RWPE2 (cell line): ENCODE results near the gene TK2.
"Not testable (repeated sequence)": the region's sequence is repeated elsewhere in the genome, so short reads cannot be mapped to it uniquely, and the experiment has no call there.

ENCODE experiments used
- ATAC-seq: fragments of 200-7000 bp; cut with Tn5 transposase; 3 replicates; pipeline ENCODE4 v1.9.1; 2021; ENCODE audit warnings: low read depth
- DNase-seq: peaks from one replicate; pipeline ENCODE4 v3.0.0-alpha.2; 2020; ENCODE audit warnings: low spot score
- H3K27ac ChIP-seq: fragments of 450-650 bp; 2 replicates; pipeline ENCODE4 v1.5.1; 2017; ENCODE audit warnings: mild to moderate bottlenecking; ENCODE audit not compliant: poor library complexity, severe bottlenecking
- H3K27me3 ChIP-seq: fragments of 250-450 bp; sonication (Bioruptor Pico); 2 replicates; pipeline ENCODE4 v1.5.1; 2021; ENCODE audit warnings: mild to moderate bottlenecking, moderate library complexity; ENCODE audit not compliant: insufficient read depth, poor library complexity, severe bottlenecking
- H3K36me3 ChIP-seq: fragments of 250-450 bp; sonication (Bioruptor Pico); 2 replicates; pipeline ENCODE4 v1.5.1; 2020; ENCODE audit warnings: low read depth, mild to moderate bottlenecking, moderate library complexity
- H3K4me1 ChIP-seq: fragments of 250-450 bp; sonication (Bioruptor Pico); 2 replicates; pipeline ENCODE4 v1.5.1; 2021; ENCODE audit warnings: mild to moderate bottlenecking, moderate library complexity; ENCODE audit not compliant: insufficient read depth, poor library complexity, severe bottlenecking
- H3K4me3 ChIP-seq: fragments of 250-450 bp; sonication (Bioruptor Pico); 2 replicates; pipeline ENCODE4 v1.5.1; 2021; ENCODE audit warnings: mild to moderate bottlenecking, moderate library complexity; ENCODE audit not compliant: severe bottlenecking
- H3K9me3 ChIP-seq: fragments of 250-450 bp; sonication (Bioruptor Pico); 2 replicates; pipeline ENCODE4 v1.5.1; 2021; ENCODE audit warnings: mild to moderate bottlenecking, moderate library complexity; ENCODE audit not compliant: severe bottlenecking
- CTCF ChIP-seq: fragments of 450-650 bp; IDR thresholded peaks from one replicate; pipeline ENCODE4 v1.5.1; 2017; ENCODE audit warnings: mild to moderate bottlenecking, moderate library complexity; ENCODE audit not compliant: poor library complexity, severe bottlenecking

Gene TK2

GRCh38 chr16:66572356-66572755 is 22.4 kb upstream of the TK2 start:
- no peak overlapping the region for H3K4me3 ChIP-seq
- TF ChIP-seq CTCF = no peak
- peaks cover 15% of the 10 kb centered on the region for H3K4me1 ChIP-seq
- no peaks in the 10 kb centered on the region for H3K9me3 ChIP-seq
- peaks cover 13% of the 10 kb centered on the region for H3K36me3 ChIP-seq
- no peak for ATAC-seq
- no peak overlapping the region for H3K27ac ChIP-seq
- no peaks in the 10 kb centered on the region for H3K27me3 ChIP-seq
- DNase-seq = no peak

GRCh38 chr16:66569827-66570405 is 20.0 kb upstream of the TK2 start:
- H3K4me1 ChIP-seq = peaks cover 15% of the 10 kb centered on the region
- no peaks in the 10 kb centered on the region for H3K27me3 ChIP-seq
- no peaks in the 10 kb centered on the region for H3K9me3 ChIP-seq
- no peak for TF ChIP-seq CTCF
- H3K36me3 ChIP-seq = peaks cover 32% of the 10 kb centered on the region
- peak overlapping the region; percentile 20 for H3K27ac ChIP-seq
- no peak overlapping the region for H3K4me3 ChIP-seq
- DNase-seq (no peak), ATAC-seq (peak; percentile 69)

GRCh38 chr16:66569131-66569530 is 19.2 kb upstream of the TK2 start:
- no peak overlapping the region for H3K4me3 ChIP-seq
- peak overlapping the region; percentile 20 for H3K27ac ChIP-seq
- peaks cover 15% of the 10 kb centered on the region for H3K4me1 ChIP-seq
- H3K27me3 ChIP-seq = no peaks in the 10 kb centered on the region
- H3K36me3 ChIP-seq = peaks cover 38% of the 10 kb centered on the region
- ATAC-seq (peak; percentile 60), DNase-seq (no peak)
- no peaks in the 10 kb centered on the region for H3K9me3 ChIP-seq
- no peak for TF ChIP-seq CTCF

- no peaks in the 10 kb centered on the region for H3K27me3 ChIP-seq
- H3K4me3 ChIP-seq = no peak overlapping the region
- H3K36me3 ChIP-seq = peaks cover 46% of the 10 kb centered on the region
- no peaks in the 10 kb centered on the region for H3K9me3 ChIP-seq
- peaks cover 15% of the 10 kb centered on the region for H3K4me1 ChIP-seq
- TF ChIP-seq CTCF = no peak
- no peak for ATAC-seq
- peak overlapping the region; percentile 20 for H3K27ac ChIP-seq
- no peak for DNase-seq
These were observed 18.4 kb upstream of the TK2 start for GRCh38 chr16:66568355-66568754.

- not testable (repeated sequence) for H3K27ac ChIP-seq, H3K4me3 ChIP-seq, ATAC-seq, H3K27me3 ChIP-seq, H3K9me3 ChIP-seq, DNase-seq
- Histone ChIP-seq H3K36me3 (peaks cover 56% of the 10 kb centered on the region), H3K4me1 (peaks cover 15% of the 10 kb centered on the region)
These were observed 17.3 kb upstream of the TK2 start for GRCh38 chr16:66567270-66567669.
